AG10803 (cell line): Measurements from ENCODE around the gene UIMC1.

Experiments
- DNase-seq: peaks from one replicate; pipeline ENCODE4 v3.0.0; 2010; ENCODE audit warnings: low read depth
- H3K4me3 ChIP-seq: 2 replicates; pipeline ENCODE4 v1.5.1; 2011; ENCODE audit warnings: mild to moderate bottlenecking, low read length, control low read depth
- TF ChIP-seq, protein P1 (sequence below): conservative IDR thresholded peaks from 2 replicates; pipeline ENCODE4 v1.5.1; 2011; ENCODE audit warnings: mild to moderate bottlenecking, low read length, control low read depth, inconsistent platforms

The UIMC1 gene

DNA sequence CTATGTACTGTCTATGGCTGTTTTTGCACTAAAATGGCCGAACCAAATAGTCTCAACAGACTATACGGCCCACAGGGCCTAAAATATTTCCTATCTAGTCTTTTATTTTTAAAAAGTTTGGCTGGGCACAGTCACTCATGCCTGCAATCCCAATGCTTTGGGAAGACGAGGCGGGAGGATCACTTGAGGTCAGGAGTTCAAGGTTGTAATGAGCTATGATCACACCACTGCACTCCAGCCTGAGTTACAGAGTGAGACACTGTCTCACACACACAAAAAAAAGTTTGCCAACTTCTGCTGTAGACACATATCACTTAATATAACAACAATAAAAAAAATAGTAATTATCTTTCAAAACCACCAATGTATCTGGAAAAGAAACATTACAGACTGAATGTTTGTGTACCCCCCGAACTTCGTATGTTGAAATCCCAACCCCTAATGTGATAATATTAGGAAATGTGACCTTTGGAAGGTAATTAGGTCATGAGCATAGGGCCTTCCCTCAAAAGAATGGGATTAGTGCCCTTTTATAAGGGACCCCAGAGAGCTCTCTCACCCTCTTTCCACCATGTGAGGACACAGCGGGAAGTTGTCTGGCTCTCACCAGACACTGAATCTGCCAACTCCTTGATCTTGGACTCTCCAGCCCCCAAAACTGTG lies 53.9 kb downstream of the UIMC1 start:
- H3K4me3 ChIP-seq = no peak overlapping the region
- TF ChIP-seq, protein P1, sequence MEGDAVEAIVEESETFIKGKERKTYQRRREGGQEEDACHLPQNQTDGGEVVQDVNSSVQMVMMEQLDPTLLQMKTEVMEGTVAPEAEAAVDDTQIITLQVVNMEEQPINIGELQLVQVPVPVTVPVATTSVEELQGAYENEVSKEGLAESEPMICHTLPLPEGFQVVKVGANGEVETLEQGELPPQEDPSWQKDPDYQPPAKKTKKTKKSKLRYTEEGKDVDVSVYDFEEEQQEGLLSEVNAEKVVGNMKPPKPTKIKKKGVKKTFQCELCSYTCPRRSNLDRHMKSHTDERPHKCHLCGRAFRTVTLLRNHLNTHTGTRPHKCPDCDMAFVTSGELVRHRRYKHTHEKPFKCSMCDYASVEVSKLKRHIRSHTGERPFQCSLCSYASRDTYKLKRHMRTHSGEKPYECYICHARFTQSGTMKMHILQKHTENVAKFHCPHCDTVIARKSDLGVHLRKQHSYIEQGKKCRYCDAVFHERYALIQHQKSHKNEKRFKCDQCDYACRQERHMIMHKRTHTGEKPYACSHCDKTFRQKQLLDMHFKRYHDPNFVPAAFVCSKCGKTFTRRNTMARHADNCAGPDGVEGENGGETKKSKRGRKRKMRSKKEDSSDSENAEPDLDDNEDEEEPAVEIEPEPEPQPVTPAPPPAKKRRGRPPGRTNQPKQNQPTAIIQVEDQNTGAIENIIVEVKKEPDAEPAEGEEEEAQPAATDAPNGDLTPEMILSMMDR = no peak
- no peak for DNase-seq

DNA sequence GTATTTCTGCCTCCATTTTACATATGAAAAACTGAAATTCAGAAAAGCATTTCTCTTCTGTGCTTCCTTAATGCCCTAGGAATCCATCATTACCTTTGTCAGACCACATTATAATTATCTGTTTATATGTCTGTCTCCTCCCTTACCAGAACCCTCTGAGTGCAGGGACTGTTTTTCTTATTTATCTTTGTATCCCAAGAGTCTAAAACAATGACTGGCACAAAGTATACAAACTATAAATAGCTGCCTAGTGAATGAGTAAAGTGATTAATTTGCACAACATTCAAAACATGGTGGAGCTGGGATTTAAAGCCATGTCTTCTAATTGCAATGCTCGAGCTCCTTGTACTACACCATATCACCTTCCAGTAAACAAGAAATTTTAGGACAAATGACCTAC lies 58.1 kb downstream of the UIMC1 start:
- TF ChIP-seq, protein P1 = no peak
- no peak overlapping the region for H3K4me3 ChIP-seq
- no peak for DNase-seq

DNA sequence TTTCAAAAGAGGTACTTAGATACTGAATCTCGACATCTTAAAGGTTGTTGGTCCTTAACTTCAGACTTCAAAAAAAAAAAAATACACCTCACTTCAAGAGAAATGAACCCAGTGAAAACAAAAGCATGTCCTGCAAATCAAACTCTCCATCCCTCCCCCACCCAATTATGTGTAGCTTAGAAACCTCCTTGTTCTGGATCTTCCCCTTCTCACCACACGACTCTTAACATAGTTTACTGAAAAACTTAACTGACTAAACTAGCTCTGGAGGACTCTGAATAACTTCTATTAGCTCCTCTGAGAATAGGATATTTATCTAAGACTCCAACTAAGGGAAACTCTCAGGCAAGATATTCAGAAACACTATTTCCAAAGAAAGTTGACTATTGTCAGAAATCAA lies 58.7 kb downstream of the UIMC1 start:
- no peak for DNase-seq
- H3K4me3 ChIP-seq = no peak overlapping the region
- TF ChIP-seq, protein P1 = no peak

DNA sequence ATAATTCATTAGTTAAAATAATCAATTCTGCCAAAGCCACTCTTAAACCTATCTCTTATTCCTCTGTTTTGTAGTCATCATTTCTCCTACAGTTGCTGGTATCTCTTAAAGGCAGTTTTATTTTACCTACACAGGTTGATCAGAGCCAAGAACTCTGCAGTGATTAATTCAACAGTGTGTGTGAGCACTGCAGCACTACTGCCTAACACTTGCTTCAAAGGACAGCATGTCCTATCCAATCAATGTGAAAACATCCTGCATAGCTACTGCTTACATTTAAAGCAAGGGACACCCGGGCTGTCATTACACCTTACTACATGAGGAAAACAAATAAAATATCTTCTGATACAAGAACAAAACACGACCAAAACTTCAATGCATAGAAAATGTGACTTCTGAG lies 62.3 kb downstream of the UIMC1 start:
- TF ChIP-seq, protein P1 = no peak
- DNase-seq = no peak

DNA sequence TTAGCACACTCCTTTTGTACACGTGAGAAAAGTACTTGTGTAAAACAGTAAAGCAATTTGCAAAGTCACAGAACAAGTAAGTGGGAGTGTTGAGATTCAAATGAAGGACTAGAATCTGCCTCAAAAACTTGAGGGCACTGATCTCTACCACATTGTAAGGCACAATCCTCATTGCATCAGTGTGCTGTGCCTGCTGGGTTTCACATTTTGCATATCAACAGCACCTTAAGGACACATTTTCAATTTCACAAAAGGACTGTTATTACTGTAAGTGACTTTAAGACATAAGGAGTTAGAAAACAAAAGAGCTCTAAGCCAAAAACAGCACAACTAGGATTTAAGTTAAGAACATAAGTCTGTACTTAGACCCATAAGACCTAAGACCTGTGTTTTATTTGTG lies 62.8 kb downstream of the UIMC1 start:
- DNase-seq = no peak
- no peak overlapping the region for H3K4me3 ChIP-seq
- TF ChIP-seq, protein P1 = no peak

More for the DNA sequence above, 62.3 kb downstream of the UIMC1 start:
- no peak overlapping the region for H3K4me3 ChIP-seq

DNA sequence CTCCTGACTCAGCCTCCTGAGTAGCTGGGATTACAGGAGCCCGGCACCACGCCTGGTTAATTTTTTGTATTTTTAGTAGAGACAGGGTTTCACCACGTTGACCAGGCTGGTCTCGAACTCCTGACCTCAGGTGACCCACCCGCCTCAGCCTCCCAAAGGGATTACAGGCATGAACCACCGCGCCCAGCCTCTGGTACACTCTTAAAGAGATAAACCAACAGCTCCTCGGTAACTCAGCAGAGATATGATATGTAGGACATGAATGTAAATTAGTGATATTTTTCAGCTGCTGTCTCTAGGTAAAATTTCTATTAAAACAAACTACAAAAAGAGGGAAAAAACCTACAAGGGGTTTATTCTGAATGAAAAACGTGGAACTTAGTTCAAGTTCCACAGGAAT lies 64.6 kb downstream of the UIMC1 start:
- H3K4me3 ChIP-seq = no peak overlapping the region
- no peak for DNase-seq
- TF ChIP-seq, protein P1 = no peak

DNA sequence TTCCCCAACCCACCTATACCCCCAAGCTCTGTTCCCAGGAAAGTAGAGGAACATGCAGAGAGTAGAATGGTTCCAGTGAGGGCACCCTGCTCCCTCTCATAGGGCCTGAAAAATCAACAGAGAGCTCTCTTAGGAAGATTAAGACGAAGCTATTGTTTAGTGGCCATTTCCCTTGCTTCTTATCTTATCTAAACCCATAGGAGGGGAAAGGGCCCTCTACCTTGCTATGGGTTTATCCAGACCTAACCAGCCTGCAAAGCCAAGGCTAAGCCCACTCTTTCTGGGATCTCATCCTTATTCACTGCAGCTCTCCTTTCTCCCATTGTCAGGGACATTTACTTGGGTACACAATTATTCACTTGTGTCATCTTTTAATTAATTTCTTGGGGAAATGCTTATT lies 68.1 kb downstream of the UIMC1 start:
- no peak overlapping the region for H3K4me3 ChIP-seq
- TF ChIP-seq, protein P1 = no peak
- no peak for DNase-seq
